Colonic mucosa (tissue), 4 donors: Measurements from ENCODE around the gene GAS2L2. TPM values are rescaled to one million over a fixed set of nuclear protein-coding genes. Genes with fewer than 3 reads are reported as not detected.

Source experiments
- DNase-seq: peaks from one replicate; pipeline ENCODE4 v3.0.0-alpha.2; 2020
- H3K27ac ChIP-seq: fragments of 200-600 bp; one replicate; pipeline ENCODE4 v1.8.0; 2021
- H3K27me3 ChIP-seq: fragments of 200-600 bp; one replicate; pipeline ENCODE4 v1.8.0; 2021
- H3K36me3 ChIP-seq: fragments of 200-600 bp; one replicate; pipeline ENCODE4 v1.8.0; 2021
- H3K4me1 ChIP-seq: fragments of 200-600 bp; one replicate; pipeline ENCODE4 v1.8.0; 2021; ENCODE audit warnings: mild to moderate bottlenecking
- H3K4me3 ChIP-seq: fragments of 200-600 bp; one replicate; pipeline ENCODE4 v1.8.0; 2021
- H3K9ac ChIP-seq, 2 donors: one replicate each; pipeline ENCODE4 v1.7.0; 2013; ENCODE audit warnings: control low read depth in 2 of 2, low read depth in 2 of 2, low read length in 2 of 2
- H3K9me3 ChIP-seq: fragments of 200-600 bp; one replicate; pipeline ENCODE4 v1.8.0; 2021
- CTCF ChIP-seq: fragments of 200-600 bp; IDR thresholded peaks from one replicate; pipeline ENCODE4 v1.8.0; 2022; ENCODE audit warnings: antibody characterized with exemption, mild to moderate bottlenecking
- intact Hi-C: fragments of 100-400 bp; cut with DNase I; formaldehyde crosslinking; loops from one replicate; pipeline ENCODE4 v1.14.1; 2022
- total RNA-seq, 2 donors: library from RNA; stranded (reverse); fragmentation: NEBNext Ultra II Directional in 1 of 2; extraction: Animal tissue kit (Norgen Biotek cat#: 25700) in 1 of 2; gene quantifications; one replicate each; pipeline ENCODE4 v1.2.1, GENCODE V29; 2021
- donor health status: healthy.
- donor health status: DM: no; HTN: no; CAD: no.
- donor health status: DM: no; HTN: no; CAD: no.

GAS2L2 gene
- total RNA-seq, 2 donors from 2014 or later = 0.15 TPM; not detected in 1

GRCh38 chr17:35740997-35741931, 11.8 kb downstream of the GAS2L2 start:
- H3K27ac ChIP-seq = no peak overlapping the region
- H3K9ac ChIP-seq = no peak overlapping the region
- TF ChIP-seq CTCF = no peak
- no peaks in the 10 kb centered on the region for H3K9me3 ChIP-seq
- H3K4me3 ChIP-seq = no peak overlapping the region
- intact Hi-C loops = no loop called here
- peaks cover 3% of the 10 kb centered on the region for H3K4me1 ChIP-seq
- DNase-seq = no peak
- H3K27me3 ChIP-seq = peaks cover 18% of the 10 kb centered on the region
- H3K36me3 ChIP-seq = no peaks in the 10 kb centered on the region

GRCh38 chr17:35740216-35740615, 12.8 kb downstream of the GAS2L2 start:
- peaks cover 18% of the 10 kb centered on the region for H3K27me3 ChIP-seq
- TF ChIP-seq CTCF = no peak
- intact Hi-C loops = no loop called here

GRCh38 chr17:35738519-35739133, 14.4 kb downstream of the GAS2L2 start:
- no peaks in the 10 kb centered on the region for H3K9me3 ChIP-seq
- intact Hi-C loops = no loop called here
- H3K27ac ChIP-seq = no peak overlapping the region
- TF ChIP-seq CTCF = no peak
- no peak overlapping the region for H3K9ac ChIP-seq
- H3K27me3 ChIP-seq = peaks cover 18% of the 10 kb centered on the region
- no peak for DNase-seq
- H3K36me3 ChIP-seq = no peaks in the 10 kb centered on the region
- H3K4me1 ChIP-seq = peaks cover 3% of the 10 kb centered on the region
- no peak overlapping the region for H3K4me3 ChIP-seq

More at GRCh38 chr17:35740216-35740615, 12.8 kb downstream of the GAS2L2 start:
- Histone ChIP-seq H3K9ac (no peak overlapping the region), H3K4me1 (peaks cover 3% of the 10 kb centered on the region), H3K4me3 (no peak overlapping the region), H3K36me3 (no peaks in the 10 kb centered on the region), H3K27ac (no peak overlapping the region), H3K9me3 (no peaks in the 10 kb centered on the region)
- DNase-seq = no peak

- no peak for TF ChIP-seq CTCF
Measured at GRCh38 chr17:35736236-35736635, 16.8 kb downstream of the GAS2L2 start.

GRCh38 chr17:35735036-35735805, 17.8 kb downstream of the GAS2L2 start:
- no peak overlapping the region for H3K27ac ChIP-seq
- H3K9ac ChIP-seq = no peak overlapping the region
- H3K4me3 ChIP-seq = no peak overlapping the region
- no peaks in the 10 kb centered on the region for H3K9me3 ChIP-seq
- DNase-seq = no peak
- no peaks in the 10 kb centered on the region for H3K36me3 ChIP-seq
- H3K27me3 ChIP-seq = peaks cover 2% of the 10 kb centered on the region
- intact Hi-C loops = no loop called here
- H3K4me1 ChIP-seq = no peaks in the 10 kb centered on the region
- no peak for TF ChIP-seq CTCF

More at GRCh38 chr17:35736236-35736635, 16.8 kb downstream of the GAS2L2 start:
- Histone ChIP-seq H3K27ac (no peak overlapping the region), H3K4me1 (peaks cover 1% of the 10 kb centered on the region), H3K27me3 (peaks cover 12% of the 10 kb centered on the region), H3K9ac (no peak overlapping the region), H3K9me3 (no peaks in the 10 kb centered on the region), H3K4me3 (no peak overlapping the region), H3K36me3 (no peaks in the 10 kb centered on the region)
- DNase-seq = no peak
- intact Hi-C loops = no loop called here
